Stimulated activated CD4-positive, alpha-beta T cell treated with anti-CD3 and anti-CD28 coated beads, Interleukin-4, amount 100 ng/mL, for 24 hours (primary cell): ENCODE data around the gene ENTPD1.
A peak's percentile ranks its signal among the peaks of the same experiment; 100 is the strongest.

Source experiments
- DNase-seq: peaks from one replicate; pipeline ENCODE4 v3.0.0-alpha.2; 2020

Gene ENTPD1

DNA sequence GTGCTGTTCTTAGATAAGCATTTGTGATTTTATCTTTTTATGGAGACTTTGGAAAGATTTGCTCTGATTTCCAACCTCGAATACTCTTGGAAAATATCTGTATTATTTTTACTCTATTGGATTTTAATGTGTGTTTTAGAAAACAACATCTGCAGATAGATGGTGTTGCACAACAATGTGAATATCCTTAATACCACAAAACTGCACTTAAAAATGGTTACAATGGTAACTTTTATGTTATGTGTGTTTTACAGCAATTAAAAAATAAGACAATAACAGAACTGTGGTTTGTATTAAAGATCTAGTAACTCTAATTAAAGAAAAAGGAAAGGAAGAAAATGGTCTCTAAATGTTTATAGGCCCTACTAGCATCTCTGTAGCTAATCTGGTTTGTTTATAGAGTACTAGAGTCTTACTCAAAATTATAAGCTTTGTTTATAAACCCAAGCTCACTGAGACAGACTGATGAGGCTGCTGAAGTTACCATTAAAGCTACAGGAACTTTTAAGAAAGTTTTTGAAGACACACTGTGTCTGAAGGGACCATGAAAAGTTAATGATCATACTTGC is 77.2 kb downstream of the ENTPD1 start:
- no peak for DNase-seq

DNA sequence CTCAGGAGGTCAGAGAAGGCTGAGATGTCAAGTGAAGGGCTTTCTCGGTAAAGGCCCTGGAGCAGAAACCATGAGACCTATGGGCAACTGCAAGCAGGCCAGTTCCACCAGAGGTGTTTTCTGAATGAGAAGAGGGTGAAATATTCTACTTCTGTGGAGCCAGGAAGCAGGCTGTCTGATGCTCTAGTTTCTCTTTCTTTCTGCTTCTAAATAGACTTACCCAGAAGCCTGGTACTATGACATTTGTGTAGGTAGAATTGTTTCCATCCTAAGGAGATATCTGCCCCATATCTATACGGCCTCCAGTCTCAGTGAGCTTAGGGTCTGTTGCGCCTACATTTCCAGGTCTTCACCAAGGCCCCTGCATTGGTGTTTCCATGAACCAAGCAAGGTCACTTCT is 78.4 kb downstream of the ENTPD1 start:
- DNase-seq = no peak

DNA sequence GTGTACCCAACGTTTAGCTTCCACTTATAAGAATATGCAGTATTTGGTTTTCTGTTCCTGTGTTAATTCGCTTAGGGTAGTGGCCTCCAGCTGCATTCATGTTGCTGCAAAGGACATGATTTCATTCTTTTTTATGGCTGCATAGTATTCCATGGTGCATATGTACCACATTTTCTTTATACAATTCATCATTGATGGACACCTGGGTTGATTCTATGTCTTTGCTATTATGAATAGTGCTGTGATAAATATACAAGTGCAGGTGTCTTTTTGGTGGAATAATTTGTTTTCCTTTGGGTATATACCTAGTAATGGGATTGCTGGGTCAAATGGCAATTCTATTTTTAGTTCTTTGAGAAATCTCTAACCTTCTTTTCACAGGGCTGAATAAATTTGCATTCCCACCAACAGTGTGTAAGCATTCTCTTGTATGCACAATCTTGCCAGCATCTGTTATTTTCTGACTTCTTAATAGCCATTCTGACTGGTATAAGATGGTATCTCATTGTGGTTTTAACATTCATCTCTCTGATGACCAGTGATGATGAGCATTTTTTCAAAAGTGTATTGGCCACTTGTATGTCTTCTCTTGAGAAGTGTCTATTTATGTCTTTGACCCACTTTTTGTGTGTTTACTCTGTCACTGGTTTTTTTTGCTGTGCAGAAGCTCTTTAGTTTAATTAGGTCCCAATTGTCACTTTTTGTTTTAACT is 79.3 kb downstream of the ENTPD1 start:
- no peak for DNase-seq

DNA sequence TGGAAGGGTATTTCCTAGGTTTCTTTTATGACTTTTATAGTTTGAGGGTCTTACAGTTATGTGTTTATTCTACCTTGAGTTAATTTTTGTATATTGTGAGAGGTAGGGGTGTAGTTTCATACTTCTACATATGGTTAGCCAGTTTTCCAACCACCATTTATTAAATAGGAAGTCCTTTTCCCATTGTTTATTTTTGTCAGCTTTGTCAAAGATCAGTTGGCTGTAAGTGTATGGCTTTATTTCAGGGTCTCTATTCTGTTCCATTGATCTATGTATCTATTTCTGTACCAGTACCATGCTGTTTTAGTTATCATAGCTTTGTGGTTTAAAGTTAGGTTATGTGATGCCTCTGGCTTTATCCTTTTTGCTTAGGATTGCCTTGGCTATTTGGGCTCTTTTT is 79.9 kb downstream of the ENTPD1 start:
- DNase-seq = no peak

DNA sequence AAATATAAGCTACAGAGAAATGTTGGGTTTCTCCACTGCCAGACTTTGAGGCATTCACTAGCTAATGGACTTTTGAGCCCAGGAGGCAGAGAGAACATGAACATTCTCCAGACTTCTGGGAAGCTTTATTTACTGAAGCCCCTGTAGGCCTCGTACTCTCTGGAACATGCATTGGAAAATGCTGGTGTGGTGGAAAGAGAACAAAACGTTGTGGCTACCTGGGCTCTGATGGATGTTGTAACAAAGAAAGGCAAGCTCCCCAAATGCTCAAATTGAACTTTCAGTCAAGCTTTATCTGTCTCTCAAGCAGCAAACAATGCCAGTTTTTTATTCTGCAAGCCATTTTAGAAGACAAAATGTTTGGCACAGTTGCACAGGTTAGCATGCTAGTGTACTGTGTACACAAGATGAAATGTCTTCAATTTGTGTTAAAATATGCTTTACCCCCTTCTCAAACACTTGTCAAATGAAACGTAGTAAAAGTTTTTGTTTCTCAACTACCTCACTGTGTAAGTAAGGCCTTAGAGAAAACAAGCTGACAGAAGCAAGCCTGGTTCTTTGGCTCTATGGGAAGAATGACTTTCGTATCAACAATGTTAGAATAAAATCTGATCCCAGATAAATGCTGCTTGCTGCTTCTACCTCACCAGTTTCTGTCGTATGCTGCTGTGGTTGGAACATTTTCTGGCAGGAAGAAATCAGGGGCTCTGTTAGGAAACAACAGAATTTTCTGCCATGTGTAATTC is 80.8 kb downstream of the ENTPD1 start:
- DNase-seq = no peak

DNA sequence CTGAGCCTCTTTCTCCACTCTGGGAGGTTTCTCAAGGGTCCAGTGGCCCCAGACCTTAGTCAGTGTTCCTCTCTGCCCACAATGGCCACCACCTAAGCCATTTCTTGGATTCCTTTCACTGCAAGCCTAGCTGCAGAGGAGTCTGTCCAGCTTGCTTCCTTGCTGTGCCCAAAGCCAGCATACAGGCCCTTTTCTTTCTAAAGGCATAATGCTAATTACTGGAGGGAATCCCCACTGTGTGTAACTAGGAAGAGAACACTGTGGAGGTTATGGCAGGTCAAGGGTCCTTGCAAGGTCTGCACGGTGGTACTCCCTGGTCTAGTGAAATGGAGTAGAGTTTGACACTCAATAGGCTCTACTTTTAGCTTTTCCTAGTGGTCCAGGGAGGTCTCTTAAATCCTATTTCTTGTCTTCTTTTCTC is 81.4 kb downstream of the ENTPD1 start:
- no peak for DNase-seq

DNA sequence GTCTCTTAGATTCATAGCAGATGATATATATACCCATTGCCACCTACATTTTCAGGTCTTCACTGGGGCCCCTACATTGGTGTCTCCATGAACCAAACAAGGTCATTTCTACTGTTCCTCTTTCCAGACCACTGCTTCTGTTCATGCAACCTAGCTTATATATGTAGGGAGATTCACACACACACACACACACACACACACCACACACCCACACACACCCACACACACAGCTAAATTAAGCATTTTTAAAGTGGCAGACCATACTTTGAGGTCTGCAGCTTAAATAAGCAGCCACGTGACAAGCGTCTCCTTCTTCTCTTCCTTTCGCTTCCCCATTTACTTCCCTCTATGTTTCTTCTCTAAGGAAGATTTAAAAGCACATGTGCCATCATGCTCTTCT is 81.8 kb downstream of the ENTPD1 start:
- DNase-seq = no peak

DNA sequence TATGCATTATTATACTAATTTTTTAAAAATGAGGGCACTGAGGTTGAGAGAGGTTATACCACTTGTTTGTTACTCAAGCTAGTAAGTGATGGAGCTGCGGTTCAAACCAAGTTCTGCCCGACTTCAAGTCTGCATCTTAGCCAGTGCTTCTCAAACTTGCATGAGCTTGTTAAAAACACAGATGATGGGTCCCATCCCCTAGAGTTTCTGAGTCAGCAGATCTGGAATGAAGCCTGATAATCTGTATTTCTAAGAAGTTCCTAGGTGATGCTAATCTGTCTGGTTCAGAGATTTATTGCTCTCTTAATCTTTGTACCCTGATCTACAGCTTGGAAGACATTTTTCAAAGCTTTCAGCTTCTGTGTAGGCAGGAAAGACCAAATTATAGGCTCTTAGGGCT is 84.2 kb downstream of the ENTPD1 start:
- no peak for DNase-seq

DNA sequence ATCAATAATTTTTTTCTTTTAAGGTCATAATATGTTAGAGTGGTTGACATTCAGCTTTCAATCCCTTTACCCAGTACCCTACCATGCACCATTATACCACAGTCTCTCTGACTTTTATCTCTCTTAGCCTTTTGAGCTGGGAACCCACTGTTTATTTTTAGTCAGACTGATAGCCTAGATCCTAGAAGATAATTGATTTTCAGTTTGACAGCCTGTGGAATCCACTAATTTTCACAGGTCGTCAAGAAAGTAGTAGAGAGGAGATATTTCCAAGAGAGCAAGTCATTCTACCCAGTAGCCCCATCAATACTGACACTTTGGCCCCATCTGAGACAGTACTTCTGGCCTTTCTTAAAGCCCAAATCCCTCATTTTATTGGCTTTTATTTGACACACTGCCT is 84.7 kb downstream of the ENTPD1 start:
- no peak for DNase-seq

DNA sequence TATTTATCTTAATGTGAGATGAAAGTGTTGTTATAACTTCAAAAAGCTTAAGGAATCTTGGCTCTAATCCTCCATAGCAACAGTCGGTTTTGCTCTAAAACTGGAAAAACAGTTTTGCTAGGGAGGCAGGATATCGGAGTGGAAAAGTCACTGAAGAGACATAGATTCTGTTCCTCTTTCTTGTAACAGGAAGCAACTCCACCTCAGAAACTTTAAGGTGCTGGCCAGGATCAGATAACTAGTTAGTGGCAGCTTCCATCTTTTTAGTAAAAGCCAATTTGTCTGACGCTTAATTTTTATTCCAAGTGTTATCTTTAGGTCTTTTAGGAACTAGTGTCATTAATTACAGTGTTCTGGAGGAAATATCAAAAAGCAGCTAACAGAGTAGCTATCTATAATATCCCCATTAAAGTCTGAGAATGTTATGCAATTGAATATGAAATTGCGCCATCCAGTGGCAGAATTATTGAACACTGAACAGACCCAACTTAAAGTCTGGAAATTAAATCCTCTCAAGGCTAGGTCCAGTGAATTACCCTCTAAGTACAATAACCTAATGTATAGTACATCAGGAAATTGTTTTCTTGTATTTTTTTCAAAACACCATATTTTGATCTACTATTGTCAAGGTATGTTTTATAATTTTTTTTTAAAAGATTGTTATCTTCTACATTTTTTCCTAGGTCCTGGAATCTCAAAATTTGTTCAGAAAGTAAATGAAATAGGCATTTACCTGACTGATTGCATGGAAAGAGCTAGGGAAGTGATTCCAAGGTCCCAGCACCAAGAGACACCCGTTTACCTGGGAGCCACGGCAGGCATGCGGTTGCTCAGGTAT is 85.9 kb downstream of the ENTPD1 start:
- DNase-seq = peak; percentile 49

DNA sequence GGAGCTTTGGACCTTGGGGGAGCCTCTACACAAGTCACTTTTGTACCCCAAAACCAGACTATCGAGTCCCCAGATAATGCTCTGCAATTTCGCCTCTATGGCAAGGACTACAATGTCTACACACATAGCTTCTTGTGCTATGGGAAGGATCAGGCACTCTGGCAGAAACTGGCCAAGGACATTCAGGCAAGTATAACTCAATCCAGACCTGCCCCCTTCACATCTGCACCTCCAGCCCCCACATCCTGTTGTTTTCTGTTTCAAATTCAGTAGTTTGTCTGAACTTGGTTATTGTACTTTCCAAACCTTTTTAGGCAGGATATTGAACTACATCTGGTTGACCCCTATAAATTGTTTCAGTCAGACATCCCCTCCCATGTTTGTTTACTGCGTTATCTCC is 89.4 kb downstream of the ENTPD1 start:
- DNase-seq = no peak

DNA sequence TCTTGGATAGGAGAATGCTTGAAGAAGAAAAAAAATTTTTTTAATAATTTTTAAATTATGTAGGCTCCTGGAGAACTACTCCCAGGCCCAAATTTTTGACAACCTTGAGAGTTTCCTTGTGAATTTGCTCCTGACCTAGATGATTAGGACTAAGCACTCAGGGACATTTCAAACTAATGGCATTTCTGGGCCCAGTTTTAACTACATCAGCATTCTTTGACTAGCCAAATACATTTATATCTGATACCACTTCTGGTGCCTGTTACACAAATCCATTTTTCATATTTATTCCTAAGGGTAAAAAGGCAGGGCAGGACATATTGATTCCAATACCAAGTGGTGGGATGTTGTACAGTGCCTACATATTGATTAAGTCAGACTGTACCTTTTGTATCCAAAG is 91.0 kb downstream of the ENTPD1 start:
- DNase-seq = no peak

DNA sequence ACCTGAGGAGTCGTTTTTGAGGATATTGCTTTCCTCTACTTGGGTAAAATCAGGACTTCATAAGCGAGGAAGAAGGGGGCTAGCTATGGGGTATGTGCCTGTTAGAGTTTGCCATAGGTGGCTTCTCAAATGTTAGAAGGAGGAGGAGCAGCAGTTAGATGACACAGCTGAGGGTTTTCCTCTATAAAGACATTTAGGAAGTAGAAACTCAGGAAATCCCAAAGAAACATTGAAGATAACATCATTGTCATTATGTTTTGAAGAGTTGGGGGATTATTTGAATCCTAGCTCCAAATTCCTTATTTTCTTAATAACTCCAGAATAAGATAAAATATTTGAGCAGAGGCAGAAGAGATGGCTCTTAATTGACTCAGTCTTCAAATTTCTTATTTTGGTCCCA is 92.9 kb downstream of the ENTPD1 start:
- DNase-seq = no peak

DNA sequence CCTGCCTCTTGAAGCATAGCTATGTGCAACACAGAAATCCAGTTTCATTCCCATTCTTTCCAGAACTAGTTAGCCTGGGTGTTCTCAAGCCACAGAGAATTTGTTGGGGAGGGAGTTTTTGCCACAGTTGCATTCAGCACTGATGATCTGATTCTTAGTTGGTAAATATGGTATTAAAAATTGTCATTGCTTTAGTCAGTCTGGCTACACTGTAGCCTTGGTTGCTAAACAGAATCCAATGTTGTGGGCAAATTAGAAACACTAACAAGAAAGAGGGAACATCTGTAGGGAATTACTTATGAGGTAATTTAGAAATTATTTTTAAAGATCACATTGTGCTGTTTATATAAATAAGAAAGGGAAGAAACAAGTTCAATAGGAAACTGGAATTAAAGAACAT is 94.8 kb downstream of the ENTPD1 start:
- no peak for DNase-seq

DNA sequence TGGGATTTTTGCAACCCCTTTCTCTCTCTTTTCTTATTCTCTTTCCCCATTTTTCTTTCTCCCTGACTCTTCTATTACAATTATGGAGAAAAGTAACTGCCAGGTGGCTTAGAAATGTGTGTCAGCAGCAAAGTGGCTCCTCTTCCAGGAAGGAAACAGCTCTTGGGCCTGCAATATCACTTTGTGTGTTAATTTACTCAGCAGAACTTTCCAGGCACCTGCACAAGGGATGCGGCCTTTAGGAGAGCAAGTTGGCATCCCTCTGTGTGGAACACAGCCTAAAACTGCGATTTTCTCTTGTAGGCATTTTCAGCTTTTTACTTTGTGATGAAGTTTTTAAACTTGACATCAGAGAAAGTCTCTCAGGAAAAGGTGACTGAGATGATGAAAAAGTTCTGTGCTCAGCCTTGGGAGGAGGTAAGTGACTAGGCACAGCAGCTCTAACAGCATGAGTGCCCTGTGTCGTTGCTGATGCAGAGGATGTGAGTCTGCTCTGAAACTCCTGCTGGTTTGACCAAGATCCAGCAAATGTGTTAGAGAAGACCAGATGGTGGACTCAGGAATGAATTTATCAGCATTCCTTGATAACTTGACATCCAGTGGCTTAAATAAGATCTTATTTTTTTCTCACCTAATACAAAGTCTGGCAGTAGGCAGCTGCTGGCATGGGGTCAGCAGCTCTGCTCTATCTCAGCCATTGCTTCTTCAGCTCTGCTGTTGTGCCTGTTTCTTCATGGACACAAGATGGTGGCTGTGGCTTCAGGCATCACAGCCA is 104.4 kb downstream of the ENTPD1 start:
- DNase-seq = no peak

DNA sequence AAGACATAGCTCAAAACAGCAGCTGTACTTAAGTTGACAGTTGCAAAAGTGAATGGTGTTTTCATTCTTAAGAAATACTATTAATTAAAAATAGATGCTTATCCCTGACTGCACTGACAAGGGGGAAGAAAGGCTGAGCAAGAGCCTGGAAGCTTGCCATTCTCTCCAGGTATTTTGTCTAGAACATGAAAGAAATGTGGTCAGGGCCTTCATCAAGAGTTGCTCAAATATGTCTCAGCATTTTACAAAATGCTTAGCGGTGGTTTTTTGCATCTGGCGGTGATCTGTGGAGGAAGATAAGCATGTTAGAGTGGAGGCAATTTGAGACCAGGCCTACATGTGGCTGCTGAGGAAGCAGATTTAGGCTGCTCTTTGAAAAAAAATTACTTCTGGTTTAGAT is 105.4 kb downstream of the ENTPD1 start:
- DNase-seq = no peak

DNA sequence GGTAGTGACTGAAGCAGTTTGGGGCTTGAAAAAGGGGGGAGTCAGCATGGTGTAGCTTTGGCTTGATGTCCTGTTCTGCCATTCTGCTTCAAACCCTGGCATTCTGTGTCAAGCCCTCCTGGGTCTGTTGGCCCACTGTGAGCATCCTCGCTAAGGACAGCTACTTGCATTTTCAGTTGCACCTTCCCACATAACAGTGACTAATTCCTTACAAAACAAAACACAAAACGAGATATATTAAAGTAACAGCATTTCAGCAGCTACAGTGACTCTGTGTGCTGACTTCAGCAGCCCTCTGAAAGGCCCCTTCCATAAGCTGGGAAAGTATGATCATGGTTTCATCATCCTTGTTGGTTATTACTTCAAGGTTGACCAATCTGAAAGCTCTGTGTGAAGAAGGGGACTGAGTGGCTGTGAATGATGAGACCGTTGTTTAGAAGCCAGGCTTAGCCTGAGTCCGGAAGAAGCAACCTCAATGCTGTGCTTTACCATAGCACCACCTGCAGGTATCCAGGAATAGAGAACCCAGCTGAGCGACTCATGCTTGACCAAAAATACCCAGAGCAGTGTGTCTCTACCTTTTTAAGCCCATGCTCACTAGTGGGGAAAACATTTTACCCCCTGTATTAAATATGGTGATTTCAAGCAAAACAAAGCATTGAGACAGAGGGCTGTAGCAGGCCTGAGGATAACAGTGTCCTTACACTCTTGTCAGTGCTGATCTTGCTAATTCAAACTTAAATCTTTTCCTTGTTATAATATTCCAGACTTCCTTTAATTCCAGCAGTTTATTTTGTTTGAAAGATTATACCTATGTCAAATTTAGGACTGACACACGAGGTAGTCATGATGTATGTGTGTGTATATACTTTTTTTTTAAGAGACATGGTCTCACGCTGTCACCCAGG is 109.2 kb downstream of the ENTPD1 start:
- DNase-seq = peak; percentile 22

DNA sequence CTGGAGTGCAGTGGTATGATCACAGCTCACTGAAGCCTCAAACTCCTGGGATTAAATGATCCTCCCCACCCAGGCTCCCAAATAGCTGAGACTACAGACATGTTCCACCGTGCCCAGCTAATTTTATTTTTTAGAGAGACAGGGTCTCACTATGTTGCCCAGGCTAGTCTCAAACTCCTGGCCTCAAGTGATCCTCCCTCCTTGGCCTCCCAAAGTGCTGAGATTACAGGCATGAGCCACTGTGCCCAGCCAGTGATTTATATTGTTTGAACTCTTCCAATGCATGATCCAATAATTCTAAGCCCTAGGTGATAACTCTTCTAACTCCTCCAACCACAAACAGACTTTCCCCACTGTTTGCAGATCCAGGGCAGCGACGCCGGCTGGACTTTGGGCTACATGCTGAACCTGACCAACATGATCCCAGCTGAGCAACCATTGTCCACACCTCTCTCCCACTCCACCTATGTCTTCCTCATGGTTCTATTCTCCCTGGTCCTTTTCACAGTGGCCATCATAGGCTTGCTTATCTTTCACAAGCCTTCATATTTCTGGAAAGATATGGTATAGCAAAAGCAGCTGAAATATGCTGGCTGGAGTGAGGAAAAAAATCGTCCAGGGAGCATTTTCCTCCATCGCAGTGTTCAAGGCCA is 110.0 kb downstream of the ENTPD1 start:
- no peak for DNase-seq

DNA sequence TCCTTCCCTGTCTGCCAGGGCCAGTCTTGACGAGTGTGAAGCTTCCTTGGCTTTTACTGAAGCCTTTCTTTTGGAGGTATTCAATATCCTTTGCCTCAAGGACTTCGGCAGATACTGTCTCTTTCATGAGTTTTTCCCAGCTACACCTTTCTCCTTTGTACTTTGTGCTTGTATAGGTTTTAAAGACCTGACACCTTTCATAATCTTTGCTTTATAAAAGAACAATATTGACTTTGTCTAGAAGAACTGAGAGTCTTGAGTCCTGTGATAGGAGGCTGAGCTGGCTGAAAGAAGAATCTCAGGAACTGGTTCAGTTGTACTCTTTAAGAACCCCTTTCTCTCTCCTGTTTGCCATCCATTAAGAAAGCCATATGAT is 110.5 kb downstream of the ENTPD1 start:
- no peak for DNase-seq

DNA sequence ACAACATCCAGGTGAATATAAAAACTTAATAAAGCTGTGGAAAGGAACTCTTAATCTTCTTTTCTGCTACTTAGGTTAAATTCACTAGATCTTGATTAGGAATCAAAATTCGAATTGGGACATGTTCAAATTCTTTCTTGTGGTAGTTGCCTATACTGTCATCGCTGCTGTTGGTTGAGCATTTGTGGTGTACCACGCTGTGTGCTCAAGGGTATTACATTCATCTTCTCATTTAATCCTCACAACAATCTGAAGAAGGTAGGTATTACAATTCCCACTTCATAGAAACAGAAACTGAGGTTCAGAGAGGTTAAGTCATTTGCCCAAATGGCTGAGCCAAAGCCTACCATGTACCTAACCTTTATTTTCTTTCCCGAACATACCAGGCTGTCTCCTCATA is 111.9 kb downstream of the ENTPD1 start:
- DNase-seq = no peak

DNA sequence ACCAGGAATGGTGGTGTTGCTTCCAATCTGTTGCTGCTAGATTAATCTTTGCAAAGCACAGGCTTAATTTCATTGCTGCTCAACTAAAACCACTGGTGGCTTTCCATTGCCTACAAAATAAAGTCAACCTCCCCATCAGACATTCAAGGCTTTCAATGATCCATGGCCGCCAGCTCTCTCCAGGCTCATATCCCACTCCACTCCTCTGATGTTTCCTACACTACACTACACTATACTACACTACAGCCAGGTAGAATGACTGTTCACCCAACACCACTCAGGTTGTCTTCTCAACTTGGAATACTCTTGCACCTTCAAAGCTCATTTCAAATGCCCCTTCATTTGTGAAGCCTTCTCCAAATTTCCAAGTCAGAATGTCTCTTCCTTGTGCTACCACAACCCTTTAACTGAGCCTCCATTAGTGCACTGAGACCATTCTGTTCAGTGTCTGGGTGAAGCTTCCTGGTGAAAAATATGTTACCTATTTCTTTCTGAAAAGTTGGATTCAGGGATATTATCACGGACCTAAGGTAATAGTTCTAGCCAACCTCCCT is 116.3 kb downstream of the ENTPD1 start:
- no peak for DNase-seq
